ENCODE measurements around the gene RIPK1.
"Not testable (repeated sequence)": the region's sequence is repeated elsewhere in the genome, so short reads cannot be mapped to it uniquely, and the experiment has no call there.

RIPK1 gene

DNA sequence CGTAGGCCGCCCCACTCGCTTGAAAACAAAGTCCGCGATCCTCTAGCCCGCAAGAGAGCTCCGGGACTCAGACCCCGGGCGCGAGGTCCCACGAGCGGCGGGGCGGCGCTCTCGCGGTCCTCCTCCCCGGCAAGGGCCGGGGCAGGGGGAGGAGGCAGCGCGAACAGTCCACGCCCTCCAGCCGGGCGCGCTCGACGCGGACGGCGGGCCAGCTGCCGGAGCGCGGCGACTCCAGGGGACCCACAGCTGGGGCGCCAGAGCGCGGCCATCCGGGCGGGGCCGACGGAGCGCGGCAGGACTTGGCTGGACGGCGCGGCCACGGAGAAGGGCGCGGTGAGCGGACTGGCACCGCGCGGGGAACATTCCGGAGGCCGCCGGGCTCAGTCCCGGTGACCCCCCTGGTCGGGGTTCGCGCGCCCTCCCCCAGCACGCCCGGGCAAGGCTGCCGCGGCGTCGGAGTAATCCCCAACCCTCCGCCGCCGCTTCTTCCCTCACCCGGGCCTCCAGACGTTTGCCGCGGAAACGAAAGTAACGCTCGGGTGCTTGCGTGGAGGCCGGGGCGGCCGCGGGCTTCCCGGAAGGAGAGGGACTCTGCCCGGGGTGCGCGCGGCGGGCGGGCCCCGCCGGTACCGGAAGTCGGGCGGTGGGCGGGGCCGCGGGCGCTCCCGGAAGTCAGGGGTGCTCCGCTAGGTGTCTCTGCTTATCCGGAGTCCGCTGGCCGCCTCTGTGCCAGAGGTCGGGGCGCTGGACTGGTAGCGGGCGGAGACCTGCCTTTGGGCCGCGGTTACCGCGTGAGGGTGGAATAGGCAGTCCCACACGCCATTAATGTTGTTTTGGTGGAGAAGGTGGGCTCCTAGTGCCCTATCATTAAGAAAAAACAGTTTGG is at the start of gene RIPK1:
Gene RIPK1 (plus strand): TSS at position 166 of the 886 bp plus-strand sequence. CDS start 8,330 bp downstream, outside the sequence.
- Mint-ChIP-seq H3K27me3 (no peaks in the 10 kb centered on the region), H3K4me3 (peak within 1 kb of the TSS; percentile 95), H3K4me1 (ENCODE audit: low read depth) (peaks cover 61% of the 10 kb centered on the region)

DNA sequence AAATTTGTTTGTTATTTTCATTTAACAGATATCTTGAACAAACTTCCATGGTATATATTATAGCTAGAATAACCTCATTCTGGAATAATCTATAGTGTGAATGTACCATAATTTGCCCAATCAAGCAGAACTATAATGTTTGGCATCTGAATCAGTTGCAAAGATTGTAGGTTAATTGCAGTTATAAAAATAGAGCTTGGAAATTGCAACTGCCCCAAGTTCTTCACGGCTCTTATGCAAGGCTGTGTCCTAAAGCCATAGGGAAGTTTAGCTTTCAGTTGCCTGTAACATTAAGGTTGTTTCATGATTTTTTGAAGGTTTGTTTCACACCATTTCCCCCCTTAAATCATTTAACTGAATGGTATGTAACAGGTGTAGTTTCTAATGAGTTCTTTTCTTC is 49.2 kb upstream of the RIPK1 start:
- Mint-ChIP-seq H3K4me1 (ENCODE audit: low read depth) (peaks cover 18% of the 10 kb centered on the region), H3K36me3 (ENCODE audit: low read depth) (peaks cover 40% of the 10 kb centered on the region), H3K27me3 (no peaks in the 10 kb centered on the region), H3K4me3 (no peak overlapping the region), H3K9me3 (no peaks in the 10 kb centered on the region), H3K27ac (no peak overlapping the region)

More for the DNA sequence above, at the start of gene RIPK1:
- Mint-ChIP-seq H3K9me3 (no peaks in the 10 kb centered on the region), H3K27ac (peak within 1 kb of the TSS; percentile 97), H3K36me3 (ENCODE audit: low read depth) (peaks cover 16% of the 10 kb centered on the region)

DNA sequence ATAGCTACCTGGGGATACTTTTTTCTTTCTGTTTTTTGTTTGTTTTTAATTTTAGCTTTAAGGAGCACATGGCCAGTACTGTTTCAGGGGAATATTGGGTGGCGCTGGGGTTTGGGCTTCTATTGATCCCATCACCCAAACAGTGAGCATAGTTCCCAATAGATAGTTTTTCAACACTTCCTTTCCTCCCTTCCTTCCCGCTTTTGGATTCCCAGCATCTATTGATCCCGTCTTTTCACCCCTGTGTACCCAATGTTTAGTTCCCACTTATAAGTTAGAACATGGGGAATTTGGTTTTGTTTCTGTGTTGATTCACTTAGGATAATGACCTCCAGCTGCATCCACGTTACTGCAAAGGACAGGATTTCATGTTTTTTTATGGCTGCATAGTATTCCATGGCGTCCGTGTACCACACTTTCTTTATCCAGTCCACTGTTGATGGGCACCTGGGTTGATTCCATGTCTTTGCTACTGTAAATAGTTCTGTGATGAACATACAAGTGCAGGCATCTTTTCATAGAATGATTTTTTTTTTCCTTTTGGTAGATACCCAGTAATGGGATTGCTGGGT is 48.5 kb upstream of the RIPK1 start:
- Mint-ChIP-seq H3K9me3 (no peaks in the 10 kb centered on the region), H3K4me1 (ENCODE audit: low read depth) (peaks cover 25% of the 10 kb centered on the region), H3K36me3 (ENCODE audit: low read depth) (peaks cover 34% of the 10 kb centered on the region), H3K27me3 (no peaks in the 10 kb centered on the region), H3K4me3 (no peak overlapping the region), H3K27ac (no peak overlapping the region)

DNA sequence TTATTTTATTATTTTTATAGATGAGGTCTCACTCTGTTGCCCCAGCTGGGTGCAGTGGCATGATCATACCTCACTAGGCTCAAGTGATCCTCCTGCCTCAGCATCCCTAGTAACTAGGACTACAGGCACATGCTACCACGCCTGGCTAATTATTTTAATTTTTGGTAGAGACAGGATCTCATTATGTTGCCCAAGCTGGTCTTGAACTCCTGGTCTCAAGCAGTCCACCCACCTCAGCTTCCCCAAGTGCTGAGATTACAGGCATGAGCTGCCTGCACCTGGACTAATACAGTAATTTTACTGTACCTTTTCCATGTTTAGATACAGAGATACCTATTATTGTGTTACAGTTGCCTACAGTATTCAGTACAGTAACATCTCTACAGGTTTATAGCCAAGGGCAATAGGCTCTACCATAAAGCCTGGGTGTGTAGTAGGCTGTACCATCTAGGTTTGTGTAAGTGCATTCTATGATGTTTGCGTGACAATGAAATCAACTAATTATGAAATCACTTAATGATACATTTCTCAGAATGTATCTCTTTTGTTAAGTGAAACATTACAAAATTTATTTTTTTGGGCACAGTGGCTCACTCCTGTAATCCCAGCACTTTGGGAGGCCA is 47.2 kb upstream of the RIPK1 start:
- peaks cover 34% of the 10 kb centered on the region for H3K36me3 Mint-ChIP-seq (ENCODE audit: low read depth)
- not testable (repeated sequence) for H3K9me3 Mint-ChIP-seq, H3K4me3 Mint-ChIP-seq, H3K27ac Mint-ChIP-seq, H3K27me3 Mint-ChIP-seq
- peaks cover 38% of the 10 kb centered on the region for H3K4me1 Mint-ChIP-seq (ENCODE audit: low read depth)

GRCh38 chr6:3022765-3023662 is 45.3 kb upstream of the RIPK1 start:
- Mint-ChIP-seq H3K27ac (peak overlapping the region; percentile 98), H3K9me3 (no peaks in the 10 kb centered on the region), H3K4me3 (peak overlapping the region; percentile 90), H3K27me3 (no peaks in the 10 kb centered on the region), H3K4me1 (ENCODE audit: low read depth) (peaks cover 52% of the 10 kb centered on the region), H3K36me3 (ENCODE audit: low read depth) (peaks cover 27% of the 10 kb centered on the region)

GRCh38 chr6:3023663-3024483 is 44.4 kb upstream of the RIPK1 start:
- H3K36me3 Mint-ChIP-seq (ENCODE audit: low read depth), result peaks cover 27% of the 10 kb centered on the region
- peak overlapping the region; percentile 90 for H3K4me3 Mint-ChIP-seq
- peak overlapping the region; percentile 98 for H3K27ac Mint-ChIP-seq
- no peaks in the 10 kb centered on the region for H3K9me3 Mint-ChIP-seq
- peaks cover 57% of the 10 kb centered on the region for H3K4me1 Mint-ChIP-seq (ENCODE audit: low read depth)
- H3K27me3 Mint-ChIP-seq, result no peaks in the 10 kb centered on the region

GRCh38 chr6:3026791-3027626 is 41.3 kb upstream of the RIPK1 start:
- Mint-ChIP-seq H3K36me3 (ENCODE audit: low read depth) (peaks cover 12% of the 10 kb centered on the region), H3K4me3 (peak overlapping the region; percentile 71), H3K9me3 (no peaks in the 10 kb centered on the region), H3K4me1 (ENCODE audit: low read depth) (peaks cover 55% of the 10 kb centered on the region), H3K27ac (peak overlapping the region; percentile 81), H3K27me3 (peaks cover 7% of the 10 kb centered on the region)

DNA sequence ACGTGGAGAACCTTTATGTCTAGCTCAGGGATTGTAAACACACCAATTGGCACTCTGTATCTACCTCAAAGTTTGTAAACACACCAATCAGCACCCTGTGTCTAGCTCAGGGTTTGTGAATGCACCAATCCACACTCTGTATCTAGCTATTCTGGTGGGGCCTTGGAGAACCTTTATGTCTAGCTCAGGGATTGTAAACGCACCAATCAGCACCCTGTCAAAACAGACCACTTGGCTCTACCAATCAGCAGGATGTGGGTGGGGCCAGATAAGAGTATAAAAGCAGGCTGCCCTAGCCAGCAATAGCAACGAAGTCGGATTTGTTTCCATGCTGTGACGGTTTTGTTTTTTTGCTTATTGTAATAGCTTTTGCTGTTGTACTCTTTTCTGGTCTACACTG is 40.1 kb upstream of the RIPK1 start:
- Mint-ChIP-seq H3K27me3 (peaks cover 11% of the 10 kb centered on the region), H3K4me1 (ENCODE audit: low read depth) (peaks cover 49% of the 10 kb centered on the region)
- not testable (repeated sequence) for H3K9me3 Mint-ChIP-seq; H3K4me3 Mint-ChIP-seq; H3K36me3 Mint-ChIP-seq (ENCODE audit: low read depth); H3K27ac Mint-ChIP-seq

DNA sequence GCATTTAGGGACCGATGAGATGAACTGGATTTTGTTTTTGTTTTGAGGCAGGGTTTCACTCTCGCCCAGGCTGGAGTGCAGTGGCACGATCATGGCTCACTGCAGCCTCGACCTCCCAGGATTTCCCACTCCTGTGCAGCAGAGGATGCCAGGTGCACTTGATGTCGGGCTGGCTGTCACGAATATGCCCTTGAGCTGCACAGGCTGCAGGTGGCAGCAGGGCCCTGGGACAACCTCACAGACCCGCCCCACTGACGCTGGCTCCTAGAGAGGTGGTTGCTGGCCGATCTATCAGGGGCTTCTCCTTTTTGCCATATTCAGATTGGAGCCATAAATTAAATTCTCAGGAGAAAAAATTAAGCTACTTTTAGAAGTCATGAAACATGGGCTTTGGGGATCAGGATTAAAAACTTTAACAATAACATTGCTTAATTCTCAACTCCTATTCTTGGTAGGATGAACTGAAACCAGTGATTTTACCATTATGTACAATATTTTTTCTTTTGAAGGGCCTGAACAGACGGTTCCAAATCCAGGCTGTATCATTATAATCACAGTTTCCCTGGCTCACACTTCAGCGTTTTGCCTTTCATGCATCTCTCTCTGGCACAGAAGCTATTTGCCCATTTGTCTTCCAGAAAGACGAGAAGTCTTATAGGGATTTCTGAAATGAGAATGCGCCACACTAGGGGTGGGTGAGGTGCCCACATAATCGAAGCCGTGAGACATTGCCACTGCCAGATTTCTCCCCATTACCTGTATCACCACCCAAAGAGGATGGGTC is 36.2 kb upstream of the RIPK1 start:
- Mint-ChIP-seq H3K27me3 (peaks cover 11% of the 10 kb centered on the region), H3K36me3 (ENCODE audit: low read depth) (no peaks in the 10 kb centered on the region), H3K4me3 (no peak overlapping the region), H3K9me3 (peaks cover 8% of the 10 kb centered on the region), H3K27ac (no peak overlapping the region), H3K4me1 (ENCODE audit: low read depth) (peaks cover 10% of the 10 kb centered on the region)

- Mint-ChIP-seq H3K9me3 (peaks cover 8% of the 10 kb centered on the region), H3K4me3 (no peak overlapping the region), H3K4me1 (ENCODE audit: low read depth) (peaks cover 6% of the 10 kb centered on the region), H3K27ac (no peak overlapping the region), H3K27me3 (peaks cover 11% of the 10 kb centered on the region), H3K36me3 (ENCODE audit: low read depth) (no peaks in the 10 kb centered on the region)
Observed at GRCh38 chr6:3032986-3033385, 35.3 kb upstream of the RIPK1 start.

- no peaks in the 10 kb centered on the region for H3K4me1 Mint-ChIP-seq (ENCODE audit: low read depth)
- H3K27ac Mint-ChIP-seq, result no peak overlapping the region
- H3K4me3 Mint-ChIP-seq, result no peak overlapping the region
- H3K9me3 Mint-ChIP-seq, result peaks cover 8% of the 10 kb centered on the region
- peaks cover 11% of the 10 kb centered on the region for H3K27me3 Mint-ChIP-seq
- no peaks in the 10 kb centered on the region for H3K36me3 Mint-ChIP-seq (ENCODE audit: low read depth)
Observed at GRCh38 chr6:3033652-3034051, 34.6 kb upstream of the RIPK1 start.

- Mint-ChIP-seq H3K4me3 (no peak overlapping the region), H3K27ac (no peak overlapping the region), H3K36me3 (ENCODE audit: low read depth) (no peaks in the 10 kb centered on the region), H3K4me1 (ENCODE audit: low read depth) (no peaks in the 10 kb centered on the region), H3K27me3 (peaks cover 8% of the 10 kb centered on the region), H3K9me3 (peaks cover 8% of the 10 kb centered on the region)
Observed at GRCh38 chr6:3035397-3035796, 32.9 kb upstream of the RIPK1 start.

Data from stimulated activated naive CD8-positive, alpha-beta T cell treated with anti-CD3 and anti-CD28 coated beads, Interleukin-15, Interleukin-2, amounts not matched to agents 100 ng/mL and 50 ng/mL, for 24 hours (primary cell).